ENCODE results near the gene AASDH. TPM values are rescaled to one million over a fixed set of nuclear protein-coding genes. Genes with fewer than 3 reads are reported as not detected.

AASDH gene
- total and polyA plus RNA-seq, 7 experiments from 2014 or later, result 10.2 to 26.8 (median 15.8) TPM

DNA sequence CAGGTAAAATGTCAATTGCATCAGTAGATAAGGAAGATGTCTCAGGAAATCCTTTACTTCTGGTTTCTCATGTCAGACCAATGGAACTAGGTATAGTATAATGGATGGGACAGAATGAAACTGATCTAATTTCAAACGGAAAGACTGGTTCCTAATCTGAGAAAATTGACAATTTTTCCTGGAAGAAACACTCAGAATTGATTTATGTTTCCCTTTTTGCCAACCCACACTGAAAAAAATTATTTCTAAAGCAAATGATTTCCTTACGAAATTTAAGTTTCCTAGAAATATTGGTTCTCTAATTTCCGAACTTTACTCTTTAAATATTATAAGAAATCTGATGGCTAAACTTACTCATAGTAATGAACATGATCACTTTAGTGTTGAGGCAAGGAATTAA lies 29.1 kb upstream of the AASDH start:
- H3K4me3 ChIP-seq (ENCODE audit: low read length), result no peak overlapping the region
- DNase-seq, result no peak
- no peak overlapping the region for H3K27ac ChIP-seq (ENCODE audit: low read depth, low read length)
- H3K9me3 ChIP-seq (ENCODE audit: control insufficient read depth in 2 of 3, low read length in 3 of 3), result no peaks in the 10 kb centered on the region
- no peaks in the 10 kb centered on the region for H3K27me3 ChIP-seq (ENCODE audit: control insufficient read depth in 2 of 2, insufficient read depth in 2 of 2, low read length in 2 of 2)
- Mint-ChIP-seq H3K4me1 (peaks cover 6 to 20% (median 11%) of the 10 kb centered on the region in 7 donors), H3K27me3 (no peaks in the 10 kb centered on the region), H3K4me3 (no peak overlapping the region), H3K27ac (no peak overlapping the region), H3K36me3 (no peaks in the 10 kb centered on the region), H3K9me3 (no peaks in the 10 kb centered on the region)
- no peaks in the 10 kb centered on the region for H3K36me3 ChIP-seq (ENCODE audit: control insufficient read depth in 2 of 3, insufficient read depth in 3 of 3, low read length in 3 of 3)
- ChIA-PET CTCF (no interaction called here), POLR2A (no interaction called here)
- no peaks in the 10 kb centered on the region for H3K4me1 ChIP-seq (ENCODE audit: control insufficient read depth in 2 of 2, insufficient read depth in 2 of 2, low read length in 2 of 2)
- no peak for ATAC-seq
- intact Hi-C loops (cut with micrococcal nuclease), result loop anchor here in 1 of 2 donors (1.0 kb wide), 1 partner anchor 14 kb away; no protein-coding TSS in a partner anchor

DNA sequence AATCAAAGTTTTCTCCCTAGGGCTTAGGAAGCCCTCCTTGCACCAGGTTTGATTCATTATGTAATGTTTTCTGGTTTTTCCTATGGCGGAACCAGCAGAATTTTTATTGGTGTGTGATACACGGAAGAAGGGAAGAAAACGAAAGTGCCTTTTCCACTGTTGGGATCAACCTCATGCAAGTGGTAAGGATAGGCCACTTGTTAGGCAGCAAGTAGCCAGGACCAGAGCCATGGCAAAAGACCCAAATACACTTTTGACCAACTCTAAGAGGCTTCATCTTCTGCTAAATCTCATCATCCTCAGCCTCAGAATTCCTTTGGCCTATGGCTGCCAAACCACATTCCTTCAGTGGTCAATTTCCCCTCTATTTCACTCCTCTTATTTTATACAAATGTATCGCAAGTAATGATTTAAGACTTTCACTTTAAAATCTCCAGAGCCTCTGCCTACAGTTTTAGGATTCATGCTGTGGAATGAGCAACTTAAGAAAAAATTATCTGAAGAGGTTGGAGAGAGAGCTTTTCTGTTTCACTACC lies 26.9 kb upstream of the AASDH start:
- intact Hi-C loops (cut with micrococcal nuclease), result no loop called here
- Mint-ChIP-seq H3K9me3 (no peaks in the 10 kb centered on the region), H3K27ac (no peak overlapping the region), H3K36me3 (no peaks in the 10 kb centered on the region), H3K4me3 (no peak overlapping the region), H3K4me1 (peaks cover 6 to 24% (median 21%) of the 10 kb centered on the region in 7 donors), H3K27me3 (no peaks in the 10 kb centered on the region)
- Histone ChIP-seq H3K9me3 (ENCODE audit: control insufficient read depth in 2 of 3, low read length in 3 of 3) (no peaks in the 10 kb centered on the region), H3K27me3 (ENCODE audit: control insufficient read depth in 2 of 2, insufficient read depth in 2 of 2, low read length in 2 of 2) (no peaks in the 10 kb centered on the region), H3K4me1 (ENCODE audit: control insufficient read depth in 2 of 2, insufficient read depth in 2 of 2, low read length in 2 of 2) (no peaks in the 10 kb centered on the region), H3K27ac (ENCODE audit: low read depth, low read length) (no peak overlapping the region), H3K36me3 (ENCODE audit: control insufficient read depth in 2 of 3, insufficient read depth in 3 of 3, low read length in 3 of 3) (no peaks in the 10 kb centered on the region), H3K4me3 (ENCODE audit: low read length) (no peak overlapping the region)
- no peak for DNase-seq
- ATAC-seq, result no peak
- ChIA-PET POLR2A (no interaction called here), CTCF (no interaction called here)

DNA sequence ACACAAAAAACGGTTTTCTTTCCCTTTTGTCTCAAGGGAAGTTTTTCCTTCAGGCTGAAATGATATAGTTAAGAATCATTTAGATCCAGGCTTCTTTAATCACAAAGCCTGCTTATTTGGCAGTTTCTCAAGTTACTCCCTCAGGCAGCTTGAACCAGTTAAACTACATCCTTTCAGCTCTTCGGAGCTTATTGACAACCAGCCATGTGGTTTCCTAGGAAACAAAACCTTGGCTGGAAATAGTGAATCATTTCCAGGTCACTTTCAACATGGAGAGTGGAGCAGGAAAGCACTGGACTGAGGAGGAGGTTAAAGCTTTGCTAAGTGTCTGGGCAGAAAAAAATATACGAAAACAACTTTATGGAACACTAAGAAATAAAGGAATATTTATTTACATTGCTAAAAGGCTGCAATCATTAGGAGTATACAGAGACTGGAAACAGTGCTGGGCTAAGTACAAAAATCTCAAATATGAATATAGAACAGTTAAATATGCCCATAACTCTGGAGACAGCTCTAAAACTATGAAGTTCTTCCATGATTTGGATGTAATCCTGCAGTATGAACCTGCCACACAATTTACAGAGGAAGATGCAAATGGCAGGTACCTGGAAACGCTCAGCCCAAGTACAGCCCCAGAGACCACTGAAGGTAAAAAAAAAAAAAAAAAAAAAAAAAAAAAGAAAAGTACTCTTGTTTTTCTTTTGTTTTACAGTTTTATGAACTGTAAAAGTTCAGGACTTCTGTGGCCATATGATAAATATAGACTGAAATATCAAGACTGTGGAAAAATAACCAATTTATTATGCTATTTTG lies 23.2 kb upstream of the AASDH start:
- POLR2A ChIA-PET, result no interaction called here
- Mint-ChIP-seq H3K27ac (peak overlapping the region in 2 of 9 donors; percentile 20 to 43), H3K27me3 (no peaks in the 10 kb centered on the region), H3K36me3 (peaks cover 0 to 20% (median 4%) of the 10 kb centered on the region in 5 donors), H3K4me1 (peaks cover 6 to 27% (median 21%) of the 10 kb centered on the region in 7 donors), H3K4me3 (no peak overlapping the region), H3K9me3 (no peaks in the 10 kb centered on the region)
- H3K27me3 ChIP-seq (ENCODE audit: control insufficient read depth in 2 of 2, insufficient read depth in 2 of 2, low read length in 2 of 2), result no peaks in the 10 kb centered on the region
- no peaks in the 10 kb centered on the region for H3K9me3 ChIP-seq (ENCODE audit: control insufficient read depth in 2 of 3, low read length in 3 of 3)
- no peak overlapping the region for H3K4me3 ChIP-seq (ENCODE audit: low read length)
- intact Hi-C loops (cut with micrococcal nuclease), result no loop called here
- no peak for DNase-seq
- no peak overlapping the region for H3K27ac ChIP-seq (ENCODE audit: low read depth, low read length)
- peaks cover 0 to 11% (median 5%) of the 10 kb centered on the region in 3 experiments for H3K36me3 ChIP-seq (ENCODE audit: control insufficient read depth in 2 of 3, insufficient read depth in 3 of 3, low read length in 3 of 3)
- CTCF ChIA-PET, result interaction anchor here (1.4 to 1.7 kb wide), 2 partner anchors 13 to 15 kb away, joined by 4 read pairs; no protein-coding TSS in a partner anchor
- ATAC-seq, result no peak
- H3K4me1 ChIP-seq (ENCODE audit: control insufficient read depth in 2 of 2, insufficient read depth in 2 of 2, low read length in 2 of 2), result no peaks in the 10 kb centered on the region

DNA sequence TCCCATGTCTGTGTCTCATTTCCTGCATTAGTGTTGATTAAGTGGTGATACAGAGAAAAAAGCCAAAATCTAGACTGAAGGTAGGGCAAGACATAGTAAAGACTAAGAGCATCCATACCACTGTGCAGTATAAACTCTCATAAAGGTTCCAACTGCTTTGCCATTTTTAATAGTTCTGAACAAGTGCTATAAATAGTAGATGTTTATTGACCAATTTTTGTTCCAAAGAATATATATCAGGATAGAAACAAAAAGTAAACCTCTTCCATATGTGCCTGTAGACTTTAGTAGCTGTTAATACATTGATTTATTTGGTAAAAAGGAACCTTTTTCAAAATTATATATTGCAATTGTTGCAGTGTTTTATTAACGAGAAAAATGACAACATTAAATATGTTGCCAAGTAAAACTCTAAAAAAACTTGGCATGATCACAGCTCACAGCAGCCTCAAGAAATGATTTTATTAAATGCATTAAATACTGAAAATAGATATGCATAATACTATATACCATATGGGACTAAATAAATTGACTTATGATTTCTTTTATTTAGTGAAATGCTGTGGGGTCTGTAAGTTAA lies 22.3 kb upstream of the AASDH start:
- Histone ChIP-seq H3K27me3 (ENCODE audit: control insufficient read depth in 2 of 2, insufficient read depth in 2 of 2, low read length in 2 of 2) (no peaks in the 10 kb centered on the region), H3K4me3 (ENCODE audit: low read length) (no peak overlapping the region), H3K36me3 (ENCODE audit: control insufficient read depth in 2 of 3, insufficient read depth in 3 of 3, low read length in 3 of 3) (peaks cover 0 to 13% (median 5%) of the 10 kb centered on the region in 3 experiments), H3K4me1 (ENCODE audit: control insufficient read depth in 2 of 2, insufficient read depth in 2 of 2, low read length in 2 of 2) (no peaks in the 10 kb centered on the region), H3K27ac (ENCODE audit: low read depth, low read length) (no peak overlapping the region), H3K9me3 (ENCODE audit: control insufficient read depth in 2 of 3, low read length in 3 of 3) (no peaks in the 10 kb centered on the region)
- Mint-ChIP-seq H3K9me3 (no peaks in the 10 kb centered on the region), H3K27ac (no peak overlapping the region), H3K4me1 (peaks cover 6 to 27% (median 21%) of the 10 kb centered on the region in 7 donors), H3K27me3 (no peaks in the 10 kb centered on the region), H3K36me3 (peaks cover 0 to 25% (median 4%) of the 10 kb centered on the region in 5 donors), H3K4me3 (no peak overlapping the region)
- no peak for ATAC-seq
- DNase-seq, result no peak
- CTCF ChIA-PET, result interaction anchor here (1.4 kb wide), 1 partner anchor 16 kb away, joined by 4 read pairs; no protein-coding TSS in a partner anchor
- POLR2A ChIA-PET, result no interaction called here
- intact Hi-C loops (cut with micrococcal nuclease), result no loop called here

DNA sequence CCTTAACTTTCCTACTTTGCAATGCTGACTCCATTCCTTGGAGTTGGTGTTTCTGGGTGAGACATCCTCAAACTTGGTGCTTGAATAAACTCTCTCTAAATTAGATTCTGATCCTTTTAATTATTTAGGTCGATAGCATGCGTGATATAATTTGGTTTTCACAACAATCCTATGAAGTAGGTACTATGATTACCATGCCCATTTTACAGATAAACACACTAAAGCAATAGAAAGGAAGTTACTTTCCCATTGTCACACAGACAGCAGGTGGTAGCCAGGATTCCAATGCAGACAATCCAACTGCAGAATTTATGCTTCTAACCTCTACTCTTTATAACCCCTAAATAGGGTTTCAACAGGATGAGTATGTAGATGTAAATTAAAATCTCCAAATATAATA lies 21.7 kb upstream of the AASDH start:
- Mint-ChIP-seq H3K4me1 (peaks cover 6 to 27% (median 21%) of the 10 kb centered on the region in 7 donors), H3K4me3 (no peak overlapping the region), H3K27me3 (no peaks in the 10 kb centered on the region), H3K36me3 (peaks cover 0 to 29% (median 4%) of the 10 kb centered on the region in 5 donors), H3K27ac (no peak overlapping the region), H3K9me3 (no peaks in the 10 kb centered on the region)
- H3K36me3 ChIP-seq (ENCODE audit: control insufficient read depth in 2 of 3, insufficient read depth in 3 of 3, low read length in 3 of 3), result peaks cover 0 to 13% (median 5%) of the 10 kb centered on the region in 3 experiments
- H3K27me3 ChIP-seq (ENCODE audit: control insufficient read depth in 2 of 2, insufficient read depth in 2 of 2, low read length in 2 of 2), result no peaks in the 10 kb centered on the region
- intact Hi-C loops (cut with micrococcal nuclease), result no loop called here
- POLR2A ChIA-PET, result interaction anchor here (0.6 kb wide), 1 partner anchor 496 kb away, joined by 3 read pairs; no protein-coding TSS in a partner anchor
- no peaks in the 10 kb centered on the region for H3K9me3 ChIP-seq (ENCODE audit: control insufficient read depth in 2 of 3, low read length in 3 of 3)
- no peaks in the 10 kb centered on the region for H3K4me1 ChIP-seq (ENCODE audit: control insufficient read depth in 2 of 2, insufficient read depth in 2 of 2, low read length in 2 of 2)
- H3K27ac ChIP-seq (ENCODE audit: low read depth, low read length), result no peak overlapping the region
- H3K4me3 ChIP-seq (ENCODE audit: low read length), result no peak overlapping the region
- no peak for DNase-seq
- ATAC-seq, result no peak
- CTCF ChIA-PET, result no interaction called here

DNA sequence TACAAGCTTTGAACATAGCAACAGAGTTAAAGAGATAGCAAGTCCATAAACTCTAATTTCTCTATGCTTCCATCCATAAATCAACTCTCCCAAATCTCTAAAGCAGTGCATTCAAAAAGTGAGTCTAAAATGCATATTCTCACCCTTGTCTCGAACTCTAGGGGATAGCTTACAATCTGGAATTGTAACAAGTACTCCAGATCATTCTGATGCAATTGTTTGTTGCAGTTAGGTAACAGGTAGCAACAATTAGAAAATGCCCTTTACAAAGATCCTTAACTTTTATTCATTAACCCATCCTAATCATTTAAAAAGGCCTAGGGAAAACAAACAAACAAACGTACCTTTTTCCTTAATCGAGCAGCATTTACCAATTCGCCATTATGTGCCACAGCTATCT lies 18.9 kb upstream of the AASDH start:
- no peaks in the 10 kb centered on the region for H3K4me1 ChIP-seq (ENCODE audit: control insufficient read depth in 2 of 2, insufficient read depth in 2 of 2, low read length in 2 of 2)
- ChIA-PET CTCF (no interaction called here), POLR2A (no interaction called here)
- H3K27me3 ChIP-seq (ENCODE audit: control insufficient read depth in 2 of 2, insufficient read depth in 2 of 2, low read length in 2 of 2), result no peaks in the 10 kb centered on the region
- Mint-ChIP-seq H3K9me3 (no peaks in the 10 kb centered on the region), H3K4me1 (peaks cover 0 to 19% (median 8%) of the 10 kb centered on the region in 7 donors), H3K27me3 (no peaks in the 10 kb centered on the region), H3K4me3 (no peak overlapping the region), H3K36me3 (peaks cover 0 to 35% (median 7%) of the 10 kb centered on the region in 5 donors), H3K27ac (no peak overlapping the region)
- intact Hi-C loops (cut with micrococcal nuclease), result no loop called here
- H3K9me3 ChIP-seq (ENCODE audit: control insufficient read depth in 2 of 3, low read length in 3 of 3), result no peaks in the 10 kb centered on the region
- ATAC-seq (no peak), DNase-seq (no peak)
- peaks cover 0 to 20% (median 5%) of the 10 kb centered on the region in 3 experiments for H3K36me3 ChIP-seq (ENCODE audit: control insufficient read depth in 2 of 3, insufficient read depth in 3 of 3, low read length in 3 of 3)
- no peak overlapping the region for H3K4me3 ChIP-seq (ENCODE audit: low read length)
- H3K27ac ChIP-seq (ENCODE audit: low read depth, low read length), result no peak overlapping the region

Measured in naive thymus-derived CD4-positive, alpha-beta T cell (primary cell).